Measurements from ENCODE around the gene METTL16. TPM values are rescaled to one million over a fixed set of nuclear protein-coding genes. Genes with fewer than 3 reads are reported as not detected.

The METTL16 gene
- total and polyA plus RNA-seq, 7 donors: 6.5 to 33.2 (median 18.3) TPM

DNA sequence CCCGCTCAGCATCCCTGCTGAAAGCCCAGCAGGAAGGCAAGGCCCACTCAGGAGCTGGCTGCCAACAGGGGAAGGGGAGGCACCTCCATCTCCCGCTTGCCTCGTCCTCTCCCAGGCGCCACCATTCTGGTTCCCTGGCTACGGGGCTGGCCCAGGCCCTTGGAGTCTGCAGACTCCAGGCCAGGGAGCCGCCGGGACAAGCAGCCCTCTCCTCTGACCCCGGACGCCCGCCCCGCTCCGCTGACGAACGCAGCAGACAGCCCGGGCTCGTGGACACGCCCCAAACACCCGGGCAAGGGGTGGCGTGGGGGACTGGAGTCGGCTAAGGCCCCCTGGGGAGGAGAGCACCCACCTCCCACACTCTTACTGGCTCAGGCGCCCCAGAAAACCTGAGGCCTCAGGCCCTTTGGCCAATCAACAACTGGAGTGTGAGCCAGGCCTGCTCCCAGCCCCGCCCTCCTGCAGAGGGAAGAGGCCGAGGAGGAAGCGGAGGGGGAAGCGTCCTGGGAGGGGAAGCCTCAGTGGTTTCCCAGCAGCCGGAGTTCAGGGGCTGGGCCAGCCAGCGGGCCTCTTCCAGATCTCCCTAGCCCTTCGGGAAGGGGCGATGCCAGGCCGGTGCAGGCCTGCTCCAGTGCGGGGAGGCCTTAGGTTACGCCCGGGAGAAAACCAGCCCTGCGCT, 115.0 kb downstream of the METTL16 start:
- Histone ChIP-seq H3K36me3 (no peaks in the 10 kb centered on the region), H3K4me3 (peak overlapping the region; percentile 18 to 48 (median 31)), H3K9me3 (no peaks in the 10 kb centered on the region), H3K27me3 (no peaks in the 10 kb centered on the region), H3K27ac (peak overlapping the region; percentile 97 to 100 (median 98)), H3K4me1 (peaks cover 6 to 69% (median 52%) of the 10 kb centered on the region in 4 donors)
- intact Hi-C loops (cut with DNase I): no loop called here
- 6 to 7% methylated on average over 34 of the region's 34 CpGs for WGBS, 2 donors
- peak; percentile 59 to 70 for TF ChIP-seq POLR2A (IDR thresholded peaks at IDR 0.05)
- TF ChIP-seq POLR2AphosphoS5 (IDR thresholded peaks at IDR 0.05): peak; percentile 85 to 96 (median 87)
- TF ChIP-seq EP300 (IDR thresholded peaks at IDR 0.05): peak in 2 of 4 donors; percentile 31 to 66
- TF ChIP-seq CTCF (IDR thresholded peaks at IDR 0.05): no peak
- DNase-seq: peak; percentile 99

GRCh38 chr17:2396192-2396567, 115.5 kb downstream of the METTL16 start:
- WGBS, 2 donors: 44 to 59% methylated on average over 7 of the region's 7 CpGs
- no peaks in the 10 kb centered on the region for H3K9me3 ChIP-seq
- peaks cover 6 to 74% (median 57%) of the 10 kb centered on the region in 4 donors for H3K4me1 ChIP-seq
- intact Hi-C loops (cut with DNase I): no loop called here
- peak overlapping the region; percentile 18 to 48 (median 31) for H3K4me3 ChIP-seq
- H3K36me3 ChIP-seq: no peaks in the 10 kb centered on the region
- TF ChIP-seq POLR2A (IDR thresholded peaks at IDR 0.05) (no peak), CTCF (IDR thresholded peaks at IDR 0.05) (no peak), EP300 (IDR thresholded peaks at IDR 0.05) (no peak), POLR2AphosphoS5 (IDR thresholded peaks at IDR 0.05) (no peak)
- peak overlapping the region; percentile 97 to 100 (median 98) for H3K27ac ChIP-seq
- no peaks in the 10 kb centered on the region for H3K27me3 ChIP-seq
- DNase-seq: peak; percentile 67

DNA sequence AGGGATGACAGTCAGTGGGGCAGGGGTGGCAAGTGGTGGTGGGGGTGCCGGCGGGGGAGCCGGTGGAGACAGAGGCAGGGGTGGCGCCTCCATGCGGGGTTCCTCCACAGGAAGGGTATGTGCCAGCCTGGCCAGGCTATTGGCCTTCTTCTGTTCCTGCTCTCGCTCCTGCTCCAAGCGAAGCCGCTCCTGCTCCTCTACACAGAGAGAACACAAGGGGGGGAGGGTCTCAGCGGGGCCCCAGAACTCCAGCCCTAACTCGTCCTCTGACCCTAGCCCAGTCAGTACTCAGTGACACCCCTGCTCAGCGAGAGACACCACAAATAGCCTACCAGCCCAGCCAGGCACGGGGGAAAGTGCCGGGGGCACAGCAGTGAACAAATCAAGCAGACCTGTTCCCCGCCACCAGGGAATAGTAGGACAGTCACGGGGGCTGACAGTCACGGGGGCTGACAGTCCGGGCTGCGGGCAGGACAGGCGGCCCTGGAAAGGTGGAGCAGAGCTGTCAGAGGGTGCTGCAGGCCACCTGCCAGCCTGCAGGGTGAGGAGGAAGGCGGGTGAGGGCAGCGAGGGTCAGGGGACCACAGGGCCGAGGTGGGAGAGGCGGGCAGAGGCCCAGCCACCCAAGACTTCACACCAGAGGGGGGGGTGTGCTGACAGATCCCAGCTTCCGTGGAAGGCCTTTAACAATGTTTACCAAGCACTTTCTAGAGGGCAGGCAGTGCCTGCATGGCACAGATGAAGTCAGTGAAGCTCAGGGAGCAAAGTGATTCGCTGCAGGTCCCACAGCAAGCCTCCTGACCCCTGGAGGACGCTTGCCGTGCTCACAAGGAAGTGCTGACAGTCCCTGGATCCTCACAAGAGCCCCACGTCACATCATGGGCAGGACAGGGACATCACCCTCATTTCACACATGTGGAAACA, 116.2 kb downstream of the METTL16 start:
- Histone ChIP-seq H3K4me1 (peaks cover 3 to 81% (median 64%) of the 10 kb centered on the region in 4 donors), H3K27ac (peak overlapping the region; percentile 97 to 100 (median 98)), H3K4me3 (peak overlapping the region in 2 of 4 donors; percentile 26 to 48), H3K27me3 (no peaks in the 10 kb centered on the region), H3K9me3 (no peaks in the 10 kb centered on the region), H3K36me3 (no peaks in the 10 kb centered on the region)
- peak; percentile 72 for DNase-seq
- intact Hi-C loops (cut with DNase I): no loop called here
- 73 to 80% methylated on average over 28 of the region's 28 CpGs for WGBS, 2 donors
- no peak for TF ChIP-seq EP300 (IDR thresholded peaks at IDR 0.05)
- peak in 1 of 2 donors; percentile 34 for TF ChIP-seq POLR2A (IDR thresholded peaks at IDR 0.05)
- TF ChIP-seq POLR2AphosphoS5 (IDR thresholded peaks at IDR 0.05): peak in 1 of 4 donors; percentile 22
- no peak for TF ChIP-seq CTCF (IDR thresholded peaks at IDR 0.05)

DNA sequence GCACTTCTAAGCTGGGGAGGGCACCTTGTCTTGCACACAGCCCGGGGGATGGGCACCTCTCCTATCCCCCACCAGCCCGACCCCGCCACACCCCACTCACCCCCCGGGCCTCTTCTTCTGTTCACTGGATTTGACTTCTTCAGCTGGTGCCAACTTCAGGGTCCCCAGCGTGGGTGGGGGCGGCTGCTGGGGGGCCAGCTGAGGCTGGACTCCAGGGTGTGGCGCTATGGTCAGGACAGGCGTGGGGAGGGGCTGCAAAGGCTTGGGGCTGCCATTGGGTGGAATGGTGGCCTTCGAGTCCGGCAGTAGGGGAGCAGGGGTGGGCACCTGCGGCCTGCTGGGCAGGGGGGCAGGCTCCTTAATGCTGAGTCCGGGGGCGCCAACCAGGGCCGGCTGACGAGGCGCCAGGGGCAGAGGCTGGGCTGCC, 116.9 kb downstream of the METTL16 start:
- Histone ChIP-seq H3K36me3 (no peaks in the 10 kb centered on the region), H3K4me3 (no peak overlapping the region), H3K27ac (peak overlapping the region; percentile 97 to 100 (median 98)), H3K4me1 (peaks cover 3 to 88% (median 71%) of the 10 kb centered on the region in 4 donors), H3K27me3 (no peaks in the 10 kb centered on the region), H3K9me3 (no peaks in the 10 kb centered on the region)
- peak; percentile 67 for DNase-seq
- WGBS, 2 donors: 87 to 92% methylated on average over 16 of the region's 16 CpGs
- intact Hi-C loops (cut with DNase I): no loop called here
- TF ChIP-seq POLR2A (IDR thresholded peaks at IDR 0.05): no peak
- no peak for TF ChIP-seq CTCF (IDR thresholded peaks at IDR 0.05)
